OCI-LY3 (cell line): ENCODE results near the gene PGGHG.

Source experiments
- H2AFZ ChIP-seq: fragments of 200-600, 300-600 bp; shearing (Covaris generic); 2 replicates; pipeline ENCODE4 v1.6.0; 2014; ENCODE audit warnings: antibody characterized with exemption, low read depth, low read length
- H3K27ac ChIP-seq: fragments of 200-600, 300-600 bp; sonication (generic); 2 replicates; pipeline ENCODE4 v1.5.1; 2014; ENCODE audit warnings: mild to moderate bottlenecking, low read length, moderate library complexity, mixed read lengths
- H3K27me3 ChIP-seq: fragments of 200-600, 300-600 bp; sonication (generic); 2 replicates; pipeline ENCODE4 v1.6.1; 2014; ENCODE audit warnings: low read depth, low read length, mixed read lengths
- H3K36me3 ChIP-seq: fragments of 200-600, 300-600 bp; sonication (generic); replicated peaks from 2 replicates; pipeline ENCODE3; 2014; ENCODE audit warnings: low read depth, low read length, mixed read lengths
- H3K4me1 ChIP-seq: fragments of 300-600, 200-600 bp; sonication (generic); 2 replicates; pipeline ENCODE4 v1.6.1; 2014; ENCODE audit warnings: low read length, mixed read lengths
- H3K4me2 ChIP-seq: fragments of 200-600, 300-600 bp; sonication (generic); 2 replicates; pipeline ENCODE4 v1.6.1; 2014; ENCODE audit warnings: low read length, mixed read lengths
- H3K4me3 ChIP-seq: fragments of 300-600, 200-600 bp; sonication (generic); 2 replicates; pipeline ENCODE4 v1.5.1; 2014; ENCODE audit warnings: antibody characterized with exemption, mild to moderate bottlenecking, low read length, moderate library complexity
- H3K79me2 ChIP-seq: fragments of 300-600, 200-600 bp; shearing (Covaris generic); 2 replicates; pipeline ENCODE4 v1.6.1; 2014; ENCODE audit warnings: mild to moderate bottlenecking, low read length, mixed read lengths
- H3K9ac ChIP-seq: fragments of 300-600, 200-600 bp; shearing (Covaris generic); 2 replicates; pipeline ENCODE4 v1.6.0; 2014; ENCODE audit warnings: mild to moderate bottlenecking, low read length, moderate library complexity
- H3K9me3 ChIP-seq: fragments of 200-600, 300-600 bp; shearing (Covaris generic); 2 replicates; pipeline ENCODE4 v1.6.1; 2014; ENCODE audit warnings: low read length, mixed read lengths; ENCODE audit not compliant: insufficient read depth
- H4K20me1 ChIP-seq: fragments of 200-600, 300-600 bp; sonication (generic); 2 replicates; pipeline ENCODE4 v1.6.1; 2016; ENCODE audit warnings: low read length, mixed read lengths; ENCODE audit not compliant: insufficient read depth
- EZH2phosphoT487 ChIP-seq: fragments of 200-600 bp; shearing (Covaris generic); IDR thresholded peaks from 2 replicates; pipeline ENCODE4 v1.6.1; 2018; ENCODE audit warnings: antibody characterized with exemption, mixed run types, low read depth
- TF ChIP-seq, protein P1 (sequence below): fragments of 200-600, 300-600 bp; sonication (generic); IDR thresholded peaks from 2 replicates; pipeline ENCODE4 v1.5.1; 2014; ENCODE audit warnings: antibody characterized with exemption, low read length, low read depth

Gene PGGHG

DNA sequence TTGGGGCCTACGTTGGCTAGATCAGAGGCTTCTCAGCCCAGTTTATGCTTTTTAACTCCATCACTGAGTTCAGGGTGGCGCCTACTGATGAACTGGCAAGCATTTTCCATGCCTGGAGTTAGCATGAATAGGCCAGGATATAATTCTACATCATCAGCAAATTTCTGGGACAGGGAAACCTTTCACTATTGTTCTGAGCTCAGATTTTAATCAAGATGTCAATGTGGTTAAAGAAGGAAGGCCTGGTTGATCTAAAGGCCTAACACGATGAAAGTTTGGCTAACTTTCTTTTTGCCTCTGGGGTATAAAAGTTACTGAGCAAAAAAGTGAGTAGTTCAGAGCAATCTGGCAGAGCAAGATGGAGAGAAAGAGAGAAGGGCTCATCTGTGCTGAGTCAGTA, 53.4 kb downstream of the PGGHG start:
- H2AFZ ChIP-seq = no peak overlapping the region
- no peak overlapping the region for H3K9ac ChIP-seq
- H3K4me1 ChIP-seq = peaks cover 8% of the 10 kb centered on the region; the same call in 1 of the 2 replicates
- H4K20me1 ChIP-seq = no peaks in the 10 kb centered on the region
- H3K79me2 ChIP-seq = no peaks in the 10 kb centered on the region
- no peak overlapping the region for H3K4me2 ChIP-seq
- no peaks in the 10 kb centered on the region for H3K9me3 ChIP-seq
- no peak overlapping the region for H3K27ac ChIP-seq
- no peak for TF ChIP-seq EZH2phosphoT487
- no peaks in the 10 kb centered on the region for H3K36me3 ChIP-seq
- H3K27me3 ChIP-seq = peaks cover 13% of the 10 kb centered on the region; the same call in 1 of the 2 replicates
- H3K4me3 ChIP-seq = no peak overlapping the region

DNA sequence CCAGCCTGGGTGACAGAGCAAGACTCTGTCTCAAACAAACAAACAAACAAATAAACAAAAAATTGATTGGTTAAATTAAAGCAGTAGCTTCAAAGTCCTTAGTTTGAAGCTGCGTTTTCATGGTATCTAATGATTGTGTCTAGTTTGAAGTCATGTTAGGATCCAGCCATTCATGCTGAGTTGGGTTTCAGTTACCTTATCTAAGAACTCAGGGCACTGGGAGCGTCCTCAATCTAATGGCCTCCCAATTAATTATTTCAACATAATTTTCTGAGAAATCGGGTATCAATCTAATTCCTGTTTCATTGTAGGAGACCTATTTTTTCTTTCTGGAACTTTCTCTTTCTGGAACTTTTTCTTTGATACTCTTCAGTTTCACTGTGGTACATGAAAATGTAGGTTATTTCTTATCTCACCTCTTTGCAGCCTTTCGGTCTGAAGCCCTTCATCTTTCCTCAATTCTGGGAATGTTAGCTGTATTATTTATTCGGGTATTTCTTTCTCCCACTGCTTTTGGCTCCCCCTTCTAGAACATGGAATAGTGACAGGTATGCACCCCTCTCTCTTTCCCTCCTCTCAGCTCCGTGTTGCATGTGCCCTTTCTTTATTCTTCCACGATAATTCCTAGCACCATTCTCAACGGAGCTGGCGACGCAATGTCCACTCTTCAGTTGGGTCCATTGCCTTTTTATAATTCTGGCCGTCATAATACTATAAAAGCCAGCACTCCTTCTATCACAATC, 56.1 kb downstream of the PGGHG start:
- H3K4me3 ChIP-seq = no peak overlapping the region
- peaks cover 20% of the 10 kb centered on the region for H3K4me1 ChIP-seq
- H3K27ac ChIP-seq = no peak overlapping the region
- no peaks in the 10 kb centered on the region for H4K20me1 ChIP-seq
- no peak overlapping the region for H3K9ac ChIP-seq
- H2AFZ ChIP-seq = no peak overlapping the region
- H3K27me3 ChIP-seq = peaks cover 11% of the 10 kb centered on the region; the same call in 1 of the 2 replicates
- no peak for TF ChIP-seq EZH2phosphoT487
- TF ChIP-seq, protein P1, sequence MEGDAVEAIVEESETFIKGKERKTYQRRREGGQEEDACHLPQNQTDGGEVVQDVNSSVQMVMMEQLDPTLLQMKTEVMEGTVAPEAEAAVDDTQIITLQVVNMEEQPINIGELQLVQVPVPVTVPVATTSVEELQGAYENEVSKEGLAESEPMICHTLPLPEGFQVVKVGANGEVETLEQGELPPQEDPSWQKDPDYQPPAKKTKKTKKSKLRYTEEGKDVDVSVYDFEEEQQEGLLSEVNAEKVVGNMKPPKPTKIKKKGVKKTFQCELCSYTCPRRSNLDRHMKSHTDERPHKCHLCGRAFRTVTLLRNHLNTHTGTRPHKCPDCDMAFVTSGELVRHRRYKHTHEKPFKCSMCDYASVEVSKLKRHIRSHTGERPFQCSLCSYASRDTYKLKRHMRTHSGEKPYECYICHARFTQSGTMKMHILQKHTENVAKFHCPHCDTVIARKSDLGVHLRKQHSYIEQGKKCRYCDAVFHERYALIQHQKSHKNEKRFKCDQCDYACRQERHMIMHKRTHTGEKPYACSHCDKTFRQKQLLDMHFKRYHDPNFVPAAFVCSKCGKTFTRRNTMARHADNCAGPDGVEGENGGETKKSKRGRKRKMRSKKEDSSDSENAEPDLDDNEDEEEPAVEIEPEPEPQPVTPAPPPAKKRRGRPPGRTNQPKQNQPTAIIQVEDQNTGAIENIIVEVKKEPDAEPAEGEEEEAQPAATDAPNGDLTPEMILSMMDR = no peak
- no peak overlapping the region for H3K4me2 ChIP-seq
- H3K36me3 ChIP-seq = no peaks in the 10 kb centered on the region
- no peaks in the 10 kb centered on the region for H3K79me2 ChIP-seq
- no peaks in the 10 kb centered on the region for H3K9me3 ChIP-seq
